Transverse colon (tissue), 4 donors: Measurements from ENCODE around the gene WWOX.

ENCODE experiments used
- CTCF ChIP-seq, 5 experiments: fragments of 200-600 bp in 3 of 5; fragments of 450-650 bp in 2 of 5; sonication (generic) in 3 of 5; IDR thresholded peaks; 1 replicate in 2 of 5; 2 replicates in 3 of 5; pipeline ENCODE4 v1.5.1; 2016 to 2017; ENCODE audit warnings: antibody characterized with exemption in 5 of 5, inconsistent platforms in 3 of 5, mild to moderate bottlenecking in 2 of 5, moderate library complexity in 1 of 5
- POLR2A ChIP-seq: fragments of 450-650 bp; IDR thresholded peaks from one replicate; pipeline ENCODE4 v1.6.1; 2016; ENCODE audit warnings: antibody characterized with exemption, mild to moderate bottlenecking, moderate library complexity
- POLR2AphosphoS5 ChIP-seq, 3 donors: sonication (generic); formaldehyde crosslinking; IDR thresholded peaks; one replicate each; pipeline ENCODE4 v1.6.1; 2016; ENCODE audit warnings: antibody characterized with exemption in 3 of 3

- TF ChIP-seq CTCF (IDR thresholded peaks at IDR 0.05) (no peak), POLR2A (no peak), POLR2AphosphoS5 (IDR thresholded peaks at IDR 0.05) (no peak)
These were observed 1082.0 kb downstream of the WWOX start for GRCh38 chr16:79181419-79181818.
